Activated gamma-delta T cell treated with anti-CD3 and anti-CD28 coated beads, Interleukin-2, amount 50 U/mL, for 16 hours (primary cell): ENCODE results near the gene RPP25L.

Experiments used
- DNase-seq: peaks from one replicate; pipeline ENCODE4 v3.0.0-alpha.2; 2020; ENCODE audit warnings: low read depth

RPP25L gene

GRCh38 chr9:34585946-34586669 is 25.8 kb downstream of the RPP25L start:
- DNase-seq = no peak

- DNase-seq = no peak
Measured at GRCh38 chr9:34584970-34585369, 26.9 kb downstream of the RPP25L start.

- DNase-seq = no peak
Measured at GRCh38 chr9:34582787-34583186, 29.1 kb downstream of the RPP25L start.

- DNase-seq = no peak
Measured at GRCh38 chr9:34581318-34581717, 30.6 kb downstream of the RPP25L start.

- no peak for DNase-seq
Measured at GRCh38 chr9:34580358-34580757, 31.5 kb downstream of the RPP25L start.

- DNase-seq = no peak
Measured at GRCh38 chr9:34579808-34580163, 32.1 kb downstream of the RPP25L start.

GRCh38 chr9:34579104-34579807 is 32.6 kb downstream of the RPP25L start:
- no peak for DNase-seq

GRCh38 chr9:34578241-34579103 is 33.4 kb downstream of the RPP25L start:
- DNase-seq = no peak

GRCh38 chr9:34577400-34578240 is 34.3 kb downstream of the RPP25L start:
- DNase-seq = no peak

- DNase-seq = no peak
Measured at GRCh38 chr9:34576597-34577399, 35.1 kb downstream of the RPP25L start.

GRCh38 chr9:34575862-34576596 is 35.9 kb downstream of the RPP25L start:
- no peak for DNase-seq

GRCh38 chr9:34575241-34575640 is 36.7 kb downstream of the RPP25L start:
- DNase-seq = no peak

GRCh38 chr9:34574571-34574970 is 37.3 kb downstream of the RPP25L start:
- DNase-seq = no peak

- DNase-seq = no peak
Measured at GRCh38 chr9:34573599-34574325, 38.1 kb downstream of the RPP25L start.

- DNase-seq = no peak
Measured at GRCh38 chr9:34572628-34573027, 39.3 kb downstream of the RPP25L start.

GRCh38 chr9:34572092-34572491 is 39.8 kb downstream of the RPP25L start:
- DNase-seq = no peak

GRCh38 chr9:34571481-34571810 is 40.5 kb downstream of the RPP25L start:
- DNase-seq = no peak

- DNase-seq = no peak
Measured at GRCh38 chr9:34570809-34571480, 41.0 kb downstream of the RPP25L start.

GRCh38 chr9:34570376-34570775 is 41.5 kb downstream of the RPP25L start:
- no peak for DNase-seq
